Activated CD8-positive, alpha-beta memory T cell treated with anti-CD3 and anti-CD28 coated beads for 1 hour (primary cell): Measurements from ENCODE around the gene CTSD.
"Not testable (repeated sequence)": the region's sequence is repeated elsewhere in the genome, so short reads cannot be mapped to it uniquely, and the experiment has no call there.

Experiments used
- DNase-seq, 2 donors: peaks; one replicate each; pipeline ENCODE4 v3.0.0-alpha.2; 2020; ENCODE audit warnings: low read depth in 1 of 2; ENCODE audit errors: extremely low read depth in 1 of 2

Gene CTSD

GRCh38 chr11:1770528-1770927 lies 6.8 kb upstream of the CTSD start:
- DNase-seq, result no peak

- no peak for DNase-seq
These were observed 6.3 kb upstream of the CTSD start for GRCh38 chr11:1770061-1770460.

GRCh38 chr11:1769304-1769936 lies 5.7 kb upstream of the CTSD start:
- DNase-seq, result not testable (repeated sequence)

GRCh38 chr11:1768141-1768469 lies 4.4 kb upstream of the CTSD start:
- DNase-seq, result no peak

- no peak for DNase-seq
These were observed 3.8 kb upstream of the CTSD start for GRCh38 chr11:1767399-1768140.

GRCh38 chr11:1766719-1767398 lies 3.1 kb upstream of the CTSD start:
- DNase-seq, result no peak

GRCh38 chr11:1765871-1766718 lies 2.4 kb upstream of the CTSD start:
- DNase-seq, result no peak

GRCh38 chr11:1763336-1763795 lies 361 bp downstream of the CTSD start:
- no peak for DNase-seq

- DNase-seq, result no peak
These were observed 1.0 kb downstream of the CTSD start for GRCh38 chr11:1762537-1763302.

- DNase-seq, result no peak
These were observed 1.7 kb downstream of the CTSD start for GRCh38 chr11:1761857-1762536.

GRCh38 chr11:1761110-1761856 lies 2.4 kb downstream of the CTSD start:
- no peak for DNase-seq

GRCh38 chr11:1760351-1761109 lies 3.2 kb downstream of the CTSD start:
- no peak for DNase-seq

GRCh38 chr11:1759851-1760220 lies 3.9 kb downstream of the CTSD start:
- no peak for DNase-seq

- no peak for DNase-seq
These were observed 4.4 kb downstream of the CTSD start for GRCh38 chr11:1759151-1759850.

GRCh38 chr11:1758611-1759150 lies 5.0 kb downstream of the CTSD start:
- DNase-seq, result no peak

- peak in 1 of 2 donors; percentile 28 for DNase-seq
These were observed 5.7 kb downstream of the CTSD start for GRCh38 chr11:1757861-1758610.
